ENCODE data around the gene GPC4.

Gene GPC4

DNA sequence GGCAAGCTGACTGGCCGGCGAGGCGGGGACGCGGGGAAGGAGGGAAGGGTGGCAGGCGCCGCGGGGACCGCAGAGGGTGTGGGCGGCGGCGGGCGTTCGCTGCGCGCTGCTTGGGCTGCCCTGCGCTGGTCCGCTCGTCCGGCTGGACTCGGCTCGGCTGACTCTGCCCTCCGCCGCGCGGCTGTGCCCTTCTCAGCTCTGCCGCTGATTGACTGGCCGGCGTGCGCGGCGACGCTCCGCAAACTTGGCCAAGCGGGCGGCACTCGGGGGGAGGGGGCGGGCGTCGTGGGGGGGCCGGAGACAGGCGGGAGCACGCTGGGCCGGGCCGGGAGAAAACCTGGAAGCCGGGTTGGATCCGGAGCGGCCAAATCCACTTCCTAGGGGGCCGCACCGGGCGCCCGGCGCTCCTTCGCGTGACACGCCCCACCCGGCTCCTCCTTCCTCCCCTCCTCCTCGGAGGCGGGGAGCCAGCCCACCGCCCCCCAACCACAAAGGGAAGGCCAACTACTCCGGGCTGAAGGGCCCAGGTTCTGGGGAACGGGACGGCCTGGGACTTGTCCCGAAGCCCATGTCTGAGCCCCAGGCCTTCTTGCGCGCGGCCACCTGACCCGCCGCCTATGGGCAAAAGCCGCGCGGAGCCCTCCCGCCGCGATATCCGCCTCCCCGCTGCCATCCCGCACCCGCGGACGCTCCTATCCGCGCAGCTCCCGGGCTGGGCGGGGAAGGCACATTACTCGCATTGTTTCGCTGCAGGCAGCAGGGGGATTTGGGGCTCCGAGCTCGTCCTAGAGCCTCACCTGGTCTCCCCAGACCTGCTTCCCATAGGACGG lies at the start of gene GPC4:
Gene GPC4 (minus strand): TSS at position 214 of the 830 bp plus-strand sequence. CDS start 524 bp downstream, outside the sequence.
- DNase-seq (ENCODE audit: low spot score): no peak

GRCh38 chrX:133461231-133461630 lies 45.9 kb upstream of the GPC4 start:
- no peak for DNase-seq (ENCODE audit: low spot score)

- DNase-seq (ENCODE audit: low spot score): no peak
Observed at GRCh38 chrX:133454924-133455323, 39.6 kb upstream of the GPC4 start.

GRCh38 chrX:133454491-133454914 lies 39.2 kb upstream of the GPC4 start:
- no peak for DNase-seq (ENCODE audit: low spot score)

DNA sequence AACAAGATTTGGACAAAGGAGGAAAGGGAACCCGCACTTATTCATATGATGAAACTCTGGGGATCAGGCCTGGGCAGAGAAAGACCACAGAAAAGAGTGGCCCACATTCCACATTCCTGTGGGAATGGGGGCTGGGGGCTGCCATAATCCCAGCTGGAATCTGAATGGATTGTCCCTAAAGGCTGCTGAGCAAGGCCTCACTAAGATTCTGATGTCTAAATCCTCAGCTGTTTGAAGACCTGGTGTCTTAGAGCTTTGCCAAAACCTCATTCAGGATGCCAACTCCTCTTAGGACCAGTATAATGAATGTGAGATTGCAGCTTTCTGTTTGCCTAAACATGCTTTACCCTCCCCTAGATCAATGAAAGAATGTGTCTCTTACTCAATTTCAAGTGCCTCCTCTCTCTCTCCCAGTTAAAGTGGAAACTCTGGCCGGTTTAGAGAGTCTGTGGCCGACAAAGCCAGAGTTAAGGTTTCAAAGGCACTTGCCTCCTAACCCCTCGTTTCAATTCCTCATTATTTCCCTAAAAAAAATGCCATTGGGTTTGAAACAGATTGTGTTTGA lies 33.3 kb upstream of the GPC4 start:
- DNase-seq (ENCODE audit: low spot score): no peak

GRCh38 chrX:133444952-133445831 lies 29.9 kb upstream of the GPC4 start:
- DNase-seq (ENCODE audit: low spot score): no peak

- no peak for DNase-seq (ENCODE audit: low spot score)
Observed at GRCh38 chrX:133444196-133444595, 28.9 kb upstream of the GPC4 start.

- no peak for DNase-seq (ENCODE audit: low spot score)
Observed at GRCh38 chrX:133440797-133441163, 25.5 kb upstream of the GPC4 start.

- DNase-seq (ENCODE audit: low spot score): no peak
Observed at GRCh38 chrX:133440081-133440796, 24.9 kb upstream of the GPC4 start.

- DNase-seq (ENCODE audit: low spot score): no peak
Observed at GRCh38 chrX:133437766-133438165, 22.5 kb upstream of the GPC4 start.

GRCh38 chrX:133437356-133437755 lies 22.1 kb upstream of the GPC4 start:
- DNase-seq (ENCODE audit: low spot score): no peak

DNA sequence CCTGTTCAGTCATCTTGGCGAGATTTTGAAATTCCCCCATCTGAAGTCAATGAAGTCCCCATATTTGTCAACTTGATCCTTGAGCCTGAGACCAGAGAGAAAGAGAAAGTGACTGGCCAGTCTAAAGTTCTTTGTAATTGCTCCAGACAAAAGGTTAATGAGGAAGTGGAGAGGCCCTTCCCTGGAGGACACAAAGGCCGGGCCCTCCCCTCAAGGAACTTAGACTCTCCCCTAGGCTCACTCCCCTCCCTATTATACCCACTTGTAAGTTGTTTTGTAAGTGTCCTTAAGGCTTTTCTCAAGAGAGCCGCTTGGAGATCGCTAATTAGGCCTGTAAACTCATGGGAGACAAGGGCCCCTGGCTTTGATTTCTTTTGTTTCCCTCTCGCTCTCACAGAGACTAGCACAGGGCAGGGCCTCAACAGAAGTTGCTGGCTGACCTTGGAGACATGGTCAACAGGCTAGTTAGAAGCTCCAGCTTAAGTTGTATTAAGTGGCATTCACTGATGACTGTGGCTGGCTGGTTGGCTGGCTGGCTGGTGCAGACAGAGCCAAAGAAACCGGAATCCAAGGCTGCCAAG lies 20.3 kb upstream of the GPC4 start:
- DNase-seq (ENCODE audit: low spot score): no peak

- DNase-seq (ENCODE audit: low spot score): no peak
Observed at GRCh38 chrX:133434197-133434820, 19.0 kb upstream of the GPC4 start.

GRCh38 chrX:133419911-133420310 lies 4.6 kb upstream of the GPC4 start:
- DNase-seq (ENCODE audit: low spot score): no peak

- DNase-seq (ENCODE audit: low spot score): no peak
Observed at GRCh38 chrX:133418588-133418987, 3.3 kb upstream of the GPC4 start.

- DNase-seq (ENCODE audit: low spot score): no peak
Observed at GRCh38 chrX:133417364-133417763, 2.1 kb upstream of the GPC4 start.

GRCh38 chrX:133414406-133415275 lies 648 bp downstream of the GPC4 start:
- no peak for DNase-seq (ENCODE audit: low spot score)

GRCh38 chrX:133413218-133413925 lies 1.9 kb downstream of the GPC4 start:
- no peak for DNase-seq (ENCODE audit: low spot score)

- DNase-seq (ENCODE audit: low spot score): no peak
Observed at GRCh38 chrX:133412665-133413064, 2.6 kb downstream of the GPC4 start.

DNA sequence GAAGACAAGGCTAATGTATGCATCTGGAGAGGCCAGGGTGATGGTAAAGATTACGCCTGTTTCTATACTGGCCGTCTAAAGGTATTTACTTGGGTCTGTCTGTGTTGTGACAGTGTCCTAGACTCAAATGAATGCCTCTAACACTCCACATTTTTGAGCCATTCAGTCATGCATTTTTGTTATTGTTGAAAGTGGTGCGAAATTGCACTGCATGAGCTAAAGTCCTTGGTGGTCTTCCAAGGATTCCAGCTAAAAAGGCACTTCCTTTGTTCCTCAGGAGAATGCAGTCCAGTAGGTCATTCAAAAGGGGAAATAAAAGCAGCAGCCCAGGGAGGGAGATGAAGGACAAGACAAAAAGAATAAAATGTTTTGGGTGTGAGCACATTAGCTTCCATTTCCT lies 3.0 kb downstream of the GPC4 start:
- no peak for DNase-seq (ENCODE audit: low spot score)
